ENCODE data around the gene ATG2A. TPM values are rescaled to one million over a fixed set of nuclear protein-coding genes. Genes with fewer than 3 reads are reported as not detected.

ATG2A gene
- total and polyA plus RNA-seq, 2 of the 8 experiments (the other 6 are each of a cell fraction or from before 2014, with no cell fraction given) = 12.1 to 22.1 TPM

DNA sequence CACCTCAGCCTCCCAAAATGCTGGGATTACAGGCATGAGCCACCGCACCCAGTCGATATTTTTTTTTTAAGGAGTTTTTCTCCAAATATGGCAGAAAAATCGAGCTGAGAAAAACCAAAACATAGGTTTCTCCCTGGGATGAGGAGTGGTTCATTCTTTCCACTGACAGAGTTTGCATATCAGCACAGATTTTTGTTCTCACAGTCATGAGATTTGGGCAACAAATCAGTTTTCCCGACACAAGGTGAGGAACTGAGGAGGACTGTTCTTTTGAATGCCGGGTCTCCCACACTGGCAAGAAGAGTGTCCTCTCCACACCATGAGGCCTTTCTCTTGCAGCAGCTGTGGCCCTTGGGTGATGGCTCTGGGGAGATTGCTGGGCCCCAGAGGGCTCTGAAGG lies 34.8 kb downstream of the ATG2A start (continued):
- TF ChIP-seq, protein P1, sequence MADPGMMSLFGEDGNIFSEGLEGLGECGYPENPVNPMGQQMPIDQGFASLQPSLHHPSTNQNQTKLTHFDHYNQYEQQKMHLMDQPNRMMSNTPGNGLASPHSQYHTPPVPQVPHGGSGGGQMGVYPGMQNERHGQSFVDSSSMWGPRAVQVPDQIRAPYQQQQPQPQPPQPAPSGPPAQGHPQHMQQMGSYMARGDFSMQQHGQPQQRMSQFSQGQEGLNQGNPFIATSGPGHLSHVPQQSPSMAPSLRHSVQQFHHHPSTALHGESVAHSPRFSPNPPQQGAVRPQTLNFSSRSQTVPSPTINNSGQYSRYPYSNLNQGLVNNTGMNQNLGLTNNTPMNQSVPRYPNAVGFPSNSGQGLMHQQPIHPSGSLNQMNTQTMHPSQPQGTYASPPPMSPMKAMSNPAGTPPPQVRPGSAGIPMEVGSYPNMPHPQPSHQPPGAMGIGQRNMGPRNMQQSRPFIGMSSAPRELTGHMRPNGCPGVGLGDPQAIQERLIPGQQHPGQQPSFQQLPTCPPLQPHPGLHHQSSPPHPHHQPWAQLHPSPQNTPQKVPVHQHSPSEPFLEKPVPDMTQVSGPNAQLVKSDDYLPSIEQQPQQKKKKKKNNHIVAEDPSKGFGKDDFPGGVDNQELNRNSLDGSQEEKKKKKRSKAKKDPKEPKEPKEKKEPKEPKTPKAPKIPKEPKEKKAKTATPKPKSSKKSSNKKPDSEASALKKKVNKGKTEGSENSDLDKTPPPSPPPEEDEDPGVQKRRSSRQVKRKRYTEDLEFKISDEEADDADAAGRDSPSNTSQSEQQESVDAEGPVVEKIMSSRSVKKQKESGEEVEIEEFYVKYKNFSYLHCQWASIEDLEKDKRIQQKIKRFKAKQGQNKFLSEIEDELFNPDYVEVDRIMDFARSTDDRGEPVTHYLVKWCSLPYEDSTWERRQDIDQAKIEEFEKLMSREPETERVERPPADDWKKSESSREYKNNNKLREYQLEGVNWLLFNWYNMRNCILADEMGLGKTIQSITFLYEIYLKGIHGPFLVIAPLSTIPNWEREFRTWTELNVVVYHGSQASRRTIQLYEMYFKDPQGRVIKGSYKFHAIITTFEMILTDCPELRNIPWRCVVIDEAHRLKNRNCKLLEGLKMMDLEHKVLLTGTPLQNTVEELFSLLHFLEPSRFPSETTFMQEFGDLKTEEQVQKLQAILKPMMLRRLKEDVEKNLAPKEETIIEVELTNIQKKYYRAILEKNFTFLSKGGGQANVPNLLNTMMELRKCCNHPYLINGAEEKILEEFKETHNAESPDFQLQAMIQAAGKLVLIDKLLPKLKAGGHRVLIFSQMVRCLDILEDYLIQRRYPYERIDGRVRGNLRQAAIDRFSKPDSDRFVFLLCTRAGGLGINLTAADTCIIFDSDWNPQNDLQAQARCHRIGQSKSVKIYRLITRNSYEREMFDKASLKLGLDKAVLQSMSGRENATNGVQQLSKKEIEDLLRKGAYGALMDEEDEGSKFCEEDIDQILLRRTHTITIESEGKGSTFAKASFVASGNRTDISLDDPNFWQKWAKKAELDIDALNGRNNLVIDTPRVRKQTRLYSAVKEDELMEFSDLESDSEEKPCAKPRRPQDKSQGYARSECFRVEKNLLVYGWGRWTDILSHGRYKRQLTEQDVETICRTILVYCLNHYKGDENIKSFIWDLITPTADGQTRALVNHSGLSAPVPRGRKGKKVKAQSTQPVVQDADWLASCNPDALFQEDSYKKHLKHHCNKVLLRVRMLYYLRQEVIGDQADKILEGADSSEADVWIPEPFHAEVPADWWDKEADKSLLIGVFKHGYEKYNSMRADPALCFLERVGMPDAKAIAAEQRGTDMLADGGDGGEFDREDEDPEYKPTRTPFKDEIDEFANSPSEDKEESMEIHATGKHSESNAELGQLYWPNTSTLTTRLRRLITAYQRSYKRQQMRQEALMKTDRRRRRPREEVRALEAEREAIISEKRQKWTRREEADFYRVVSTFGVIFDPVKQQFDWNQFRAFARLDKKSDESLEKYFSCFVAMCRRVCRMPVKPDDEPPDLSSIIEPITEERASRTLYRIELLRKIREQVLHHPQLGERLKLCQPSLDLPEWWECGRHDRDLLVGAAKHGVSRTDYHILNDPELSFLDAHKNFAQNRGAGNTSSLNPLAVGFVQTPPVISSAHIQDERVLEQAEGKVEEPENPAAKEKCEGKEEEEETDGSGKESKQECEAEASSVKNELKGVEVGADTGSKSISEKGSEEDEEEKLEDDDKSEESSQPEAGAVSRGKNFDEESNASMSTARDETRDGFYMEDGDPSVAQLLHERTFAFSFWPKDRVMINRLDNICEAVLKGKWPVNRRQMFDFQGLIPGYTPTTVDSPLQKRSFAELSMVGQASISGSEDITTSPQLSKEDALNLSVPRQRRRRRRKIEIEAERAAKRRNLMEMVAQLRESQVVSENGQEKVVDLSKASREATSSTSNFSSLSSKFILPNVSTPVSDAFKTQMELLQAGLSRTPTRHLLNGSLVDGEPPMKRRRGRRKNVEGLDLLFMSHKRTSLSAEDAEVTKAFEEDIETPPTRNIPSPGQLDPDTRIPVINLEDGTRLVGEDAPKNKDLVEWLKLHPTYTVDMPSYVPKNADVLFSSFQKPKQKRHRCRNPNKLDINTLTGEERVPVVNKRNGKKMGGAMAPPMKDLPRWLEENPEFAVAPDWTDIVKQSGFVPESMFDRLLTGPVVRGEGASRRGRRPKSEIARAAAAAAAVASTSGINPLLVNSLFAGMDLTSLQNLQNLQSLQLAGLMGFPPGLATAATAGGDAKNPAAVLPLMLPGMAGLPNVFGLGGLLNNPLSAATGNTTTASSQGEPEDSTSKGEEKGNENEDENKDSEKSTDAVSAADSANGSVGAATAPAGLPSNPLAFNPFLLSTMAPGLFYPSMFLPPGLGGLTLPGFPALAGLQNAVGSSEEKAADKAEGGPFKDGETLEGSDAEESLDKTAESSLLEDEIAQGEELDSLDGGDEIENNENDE (IDR thresholded peaks at IDR 0.05; ENCODE audit: insufficient replicate concordance, low read length) = no peak
- TF ChIP-seq USF2 (IDR thresholded peaks at IDR 0.05; ENCODE audit: low read length) = no peak
- no peak for TF ChIP-seq POLR2A (IDR thresholded peaks at IDR 0.05; ENCODE audit: control extremely low read depth in 1 of 2, low read depth in 2 of 2, low read length in 2 of 2)
- TF ChIP-seq SP2 (IDR thresholded peaks at IDR 0.05; ENCODE audit: low read length) = no peak
- no peak for TF ChIP-seq GABPA (IDR thresholded peaks at IDR 0.05; ENCODE audit: borderline replicate concordance, insufficient read depth, low read length)
- TF ChIP-seq TAF7 (optimal IDR thresholded peaks at IDR 0.05; ENCODE audit: borderline replicate concordance, low read depth, low read length) = no peak
